Spinal cord (tissue), 10 donors: ENCODE results near the gene THOC1. TPM values are rescaled to one million over a fixed set of nuclear protein-coding genes. Genes with fewer than 3 reads are reported as not detected.
"Not testable (repeated sequence)": the region's sequence is repeated elsewhere in the genome, so short reads cannot be mapped to it uniquely, and the experiment has no call there.

Experiments used
- DNase-seq, 6 donors: peaks; one replicate each; pipeline versions ENCODE4 v3.0.0 to v3.0.0-alpha.2; 2013 to 2015; ENCODE audit warnings: low spot score in 6 of 6, low read depth in 4 of 6
- H3K27ac ChIP-seq: one replicate; pipeline ENCODE4 v1.5.1; 2013; ENCODE audit warnings: low read depth, low read length, control low read depth
- H3K27me3 ChIP-seq: one replicate; pipeline ENCODE4 v1.6.1; 2013; ENCODE audit warnings: low read length; ENCODE audit not compliant: control insufficient read depth, insufficient read depth
- H3K36me3 ChIP-seq: one replicate; pipeline ENCODE4 v1.6.1; 2013; ENCODE audit warnings: low read length; ENCODE audit not compliant: control insufficient read depth, insufficient read depth
- H3K4me1 ChIP-seq: one replicate; pipeline ENCODE4 v1.6.1; 2013; ENCODE audit warnings: low read length; ENCODE audit not compliant: control insufficient read depth, insufficient read depth
- H3K4me3 ChIP-seq: one replicate; pipeline ENCODE4 v1.5.1; 2013; ENCODE audit warnings: low read depth, low read length, control low read depth
- H3K9me3 ChIP-seq: one replicate; pipeline ENCODE4 v1.6.1; 2013; ENCODE audit warnings: low read length; ENCODE audit not compliant: control insufficient read depth, insufficient read depth
- WGBS: methylation state at CpG from one replicate; pipeline ENCODE4 v1.1.5; 2013; ENCODE audit warnings: missing lambda C conversion rate; ENCODE audit not compliant: insufficient coverage; 5-methylcytosine and 5-hydroxymethylcytosine counted together
- polyA plus RNA-seq, 2 donors: library from polyadenylated mRNA; unstranded; fragments of 120-200 nt; gene quantifications; one replicate each; pipeline ENCODE4 v1.2.1, GENCODE V29; 2013; ENCODE audit not compliant: insufficient read length in 2 of 2
- total RNA-seq, 2 donors: library from RNA; depleted of rRNA in 1 of 2; stranded (reverse); fragments of 120-200 nt in 1 of 2; fragments of >200 nt in 1 of 2; gene quantifications; one replicate each; pipeline versions ENCODE4 v1.2.3 to v1.2.4, GENCODE V29; 2013 to 2014
- donor health status: healthy.

THOC1 gene
- total and polyA plus RNA-seq, 4 donors = 61.0 to 81.6 (median 67.2) TPM

DNA sequence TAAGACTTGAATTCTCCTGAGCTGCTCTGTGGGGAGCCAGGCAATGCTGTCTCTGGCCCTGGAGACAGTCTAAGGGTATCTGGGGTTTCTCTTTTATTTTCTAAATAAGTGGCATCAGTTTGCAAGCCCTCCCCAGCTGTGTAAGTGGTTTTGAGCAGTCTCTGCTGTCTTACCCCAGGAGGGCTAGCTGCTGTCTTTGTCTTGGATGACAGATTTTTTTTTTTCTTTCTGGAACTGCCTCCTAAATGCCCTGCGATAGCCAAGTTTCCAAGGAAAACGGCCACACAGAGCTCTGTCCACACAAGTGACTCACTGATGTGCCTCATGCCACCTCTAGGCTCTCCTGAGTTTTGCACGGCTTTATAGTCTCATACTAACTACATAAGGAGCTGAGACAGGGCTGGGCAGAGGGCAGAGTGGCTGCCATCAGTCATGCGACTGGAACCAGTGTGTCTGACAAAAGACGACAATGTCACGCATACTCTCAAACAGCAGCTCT is 37.2 kb upstream of the THOC1 start:
- Histone ChIP-seq H3K4me3 (no peak overlapping the region), H3K27me3 (peaks cover 2% of the 10 kb centered on the region), H3K27ac (peak overlapping the region; percentile 19), H3K9me3 (no peaks in the 10 kb centered on the region), H3K36me3 (no peaks in the 10 kb centered on the region), H3K4me1 (peaks cover 11% of the 10 kb centered on the region)
- 36% methylated on average over 5 of the region's 6 CpGs for WGBS
- peak in 3 of 6 donors; percentile 15 to 56 (median 49) for DNase-seq

DNA sequence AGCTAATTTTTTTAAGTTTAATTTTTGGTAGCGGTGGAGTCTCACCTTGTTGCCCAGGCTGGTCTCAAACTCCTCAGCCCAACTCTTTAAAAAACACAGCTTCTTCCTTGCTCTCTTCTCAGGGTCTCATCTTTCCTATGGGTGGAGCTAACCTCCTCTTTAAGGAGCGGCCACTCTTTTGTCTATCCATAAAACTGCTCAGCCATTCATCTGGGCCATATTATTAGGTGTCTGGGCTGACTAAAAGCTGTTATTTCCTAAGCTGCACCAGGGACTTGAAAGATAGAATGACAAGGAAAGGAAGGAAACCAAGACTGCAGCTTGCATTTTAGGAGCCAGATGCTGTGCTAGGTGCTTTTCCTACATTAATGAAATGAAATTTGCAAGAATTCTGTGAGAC is 35.8 kb upstream of the THOC1 start:
- H3K27ac ChIP-seq = no peak overlapping the region
- no peaks in the 10 kb centered on the region for H3K9me3 ChIP-seq
- WGBS = no CpG with 5 or more reads among the region's 2 CpGs
- DNase-seq = no peak
- H3K27me3 ChIP-seq = peaks cover 2% of the 10 kb centered on the region
- no peak overlapping the region for H3K4me3 ChIP-seq
- H3K36me3 ChIP-seq = no peaks in the 10 kb centered on the region
- peaks cover 11% of the 10 kb centered on the region for H3K4me1 ChIP-seq

DNA sequence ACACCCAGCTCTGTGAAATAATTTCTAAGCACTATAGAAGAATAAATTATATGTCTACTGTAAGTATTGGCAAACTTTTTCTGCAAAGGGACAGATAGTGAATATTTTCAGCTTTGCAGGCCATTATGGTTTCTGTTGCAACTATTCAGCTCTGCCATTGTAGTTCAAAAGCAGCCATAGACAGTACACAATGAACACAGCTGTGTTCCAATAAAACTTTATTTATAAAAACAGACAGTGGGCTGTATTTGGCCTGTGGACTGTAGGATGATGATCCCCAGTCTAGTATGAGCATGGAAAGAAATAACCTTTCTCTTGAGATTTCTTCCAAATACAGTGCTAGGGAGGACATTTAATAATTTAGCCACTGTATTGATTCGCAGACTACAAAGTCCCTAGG is 35.2 kb upstream of the THOC1 start:
- H3K27me3 ChIP-seq = peaks cover 2% of the 10 kb centered on the region
- WGBS = no CpG with 5 or more reads among the region's 1 CpG
- peaks cover 11% of the 10 kb centered on the region for H3K4me1 ChIP-seq
- H3K36me3 ChIP-seq = no peaks in the 10 kb centered on the region
- DNase-seq = no peak
- no peaks in the 10 kb centered on the region for H3K9me3 ChIP-seq
- no peak overlapping the region for H3K27ac ChIP-seq
- no peak overlapping the region for H3K4me3 ChIP-seq

DNA sequence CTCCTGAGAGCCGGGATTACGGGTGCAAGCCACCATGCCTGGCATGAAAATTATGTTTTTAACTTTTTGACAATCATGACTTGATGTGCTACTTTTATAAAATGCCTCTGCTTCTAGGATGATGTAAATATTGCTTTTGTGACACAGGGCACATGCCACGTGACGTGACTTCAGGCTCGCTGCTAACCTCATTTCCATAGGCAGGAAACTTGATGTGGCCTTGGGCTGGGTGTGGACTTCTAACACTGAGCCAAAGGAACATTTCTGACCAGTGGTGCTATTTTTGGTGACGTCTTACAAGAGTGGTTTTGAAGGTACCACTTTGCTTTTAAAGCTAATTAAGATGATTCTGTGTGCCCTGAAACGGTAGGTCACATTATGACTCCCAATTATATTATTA is 34.2 kb upstream of the THOC1 start:
- WGBS = no CpG with 5 or more reads among the region's 7 CpGs
- H3K4me1 ChIP-seq = peaks cover 11% of the 10 kb centered on the region
- DNase-seq = no peak

DNA sequence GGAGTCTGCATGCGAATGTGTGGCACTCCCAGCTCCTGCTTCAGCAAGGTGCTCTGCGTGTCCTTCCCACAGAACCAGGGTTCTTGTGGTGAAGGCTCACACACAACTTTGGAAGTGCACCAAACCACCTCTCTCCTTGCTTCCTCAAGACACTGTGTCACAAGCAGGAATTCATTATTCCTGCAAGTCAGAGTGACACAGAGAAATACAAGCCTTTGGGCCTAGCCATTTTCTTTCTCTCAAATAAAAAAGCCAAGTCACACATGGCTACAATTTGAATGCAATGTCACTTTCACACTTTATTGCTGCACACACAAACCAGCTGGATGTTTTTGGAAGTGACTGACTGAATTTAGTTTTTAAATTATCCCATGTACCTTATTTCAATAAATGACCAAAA is 30.1 kb upstream of the THOC1 start:
- H3K27me3 ChIP-seq = no peaks in the 10 kb centered on the region
- no peaks in the 10 kb centered on the region for H3K36me3 ChIP-seq
- H3K27ac ChIP-seq = no peak overlapping the region
- WGBS = 95% methylated on average over 2 of the region's 2 CpGs
- H3K4me1 ChIP-seq = peaks cover 5% of the 10 kb centered on the region
- no peak overlapping the region for H3K4me3 ChIP-seq
- no peaks in the 10 kb centered on the region for H3K9me3 ChIP-seq
- no peak for DNase-seq

More for the DNA sequence above, 34.2 kb upstream of the THOC1 start:
- peaks cover 2% of the 10 kb centered on the region for H3K27me3 ChIP-seq
- no peaks in the 10 kb centered on the region for H3K9me3 ChIP-seq
- no peak overlapping the region for H3K4me3 ChIP-seq
- H3K27ac ChIP-seq = no peak overlapping the region
- no peaks in the 10 kb centered on the region for H3K36me3 ChIP-seq

DNA sequence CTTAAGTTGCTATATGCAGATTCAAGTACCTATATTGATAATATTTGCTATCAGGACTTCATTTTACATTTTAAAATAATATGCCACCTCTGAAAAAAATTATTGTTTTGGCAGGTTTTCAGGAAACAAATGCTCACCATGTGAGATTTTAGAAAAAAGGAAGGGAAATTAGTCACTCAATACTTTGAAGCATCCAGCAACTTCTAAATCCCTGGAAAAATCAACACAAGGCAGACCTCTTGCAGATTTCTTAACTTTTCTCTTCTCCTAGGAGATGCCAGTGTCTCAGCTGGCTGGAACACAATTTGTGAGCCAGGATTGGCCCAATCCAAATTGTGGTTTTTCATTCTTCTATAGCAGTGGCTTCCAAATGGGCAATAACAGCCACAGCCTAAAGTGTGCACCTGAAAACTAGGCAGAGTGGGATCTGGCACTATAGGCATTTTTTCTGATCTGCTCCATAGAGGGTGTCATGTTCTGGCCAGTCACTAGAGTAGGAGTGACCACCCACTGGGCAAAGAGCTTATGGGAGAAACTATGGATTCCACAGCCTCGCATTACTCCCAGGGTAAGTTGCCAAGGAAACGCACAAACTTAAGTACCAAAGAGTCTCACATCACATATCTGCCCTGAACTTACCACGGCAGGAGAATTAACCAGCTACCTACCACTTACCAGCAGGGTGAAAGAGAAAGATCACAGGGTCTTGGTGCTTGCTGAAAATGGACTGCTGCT is 28.1 kb upstream of the THOC1 start:
- H3K4me1 ChIP-seq = peaks cover 5% of the 10 kb centered on the region
- no peak overlapping the region for H3K4me3 ChIP-seq
- peak in 1 of 6 donors; percentile 33 for DNase-seq
- no peaks in the 10 kb centered on the region for H3K27me3 ChIP-seq
- no peaks in the 10 kb centered on the region for H3K9me3 ChIP-seq
- WGBS = no CpG with 5 or more reads among the region's 3 CpGs
- H3K27ac ChIP-seq = no peak overlapping the region
- no peaks in the 10 kb centered on the region for H3K36me3 ChIP-seq

DNA sequence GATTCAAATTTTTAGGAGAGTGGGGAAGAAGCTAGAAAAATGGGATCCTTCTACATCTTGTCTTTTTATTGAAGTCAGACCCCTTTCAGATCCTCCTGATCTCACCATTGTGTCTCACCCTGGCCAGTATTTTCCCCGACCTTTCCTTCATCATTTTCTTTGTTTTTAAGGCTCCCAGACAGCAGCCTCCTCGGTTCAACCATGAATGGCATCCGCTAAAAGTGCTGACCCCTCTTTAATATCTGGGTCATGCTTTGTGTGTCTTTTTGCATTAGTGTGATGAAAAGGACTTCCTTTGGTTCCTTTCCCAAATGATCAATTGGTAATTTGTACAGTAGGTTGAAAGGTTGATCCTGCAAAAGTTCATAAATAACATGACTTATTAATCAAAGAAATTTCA is 26.7 kb upstream of the THOC1 start:
- Histone ChIP-seq H3K36me3 (no peaks in the 10 kb centered on the region), H3K4me3 (no peak overlapping the region), H3K4me1 (peaks cover 5% of the 10 kb centered on the region), H3K27ac (no peak overlapping the region), H3K9me3 (no peaks in the 10 kb centered on the region), H3K27me3 (no peaks in the 10 kb centered on the region)
- DNase-seq = no peak
- no CpG with 5 or more reads among the region's 3 CpGs for WGBS

DNA sequence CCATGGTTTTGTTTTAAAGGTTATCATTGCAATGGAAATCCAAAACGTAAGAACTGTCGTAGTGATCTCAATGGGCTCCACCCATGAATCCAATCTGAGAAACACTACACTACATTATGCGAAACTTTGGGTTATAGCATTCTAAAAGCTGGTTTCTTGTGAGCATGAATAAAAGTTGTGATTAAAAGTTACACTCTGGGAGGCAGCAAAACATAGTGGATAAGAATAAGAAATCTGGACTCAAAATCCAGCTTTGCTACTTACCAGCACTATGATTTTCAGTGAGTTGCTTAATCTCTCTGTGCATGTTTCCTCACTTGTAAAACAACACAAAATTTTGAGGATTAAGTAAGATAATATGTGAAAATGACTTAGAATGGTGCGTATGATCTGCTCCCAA is 25.7 kb upstream of the THOC1 start:
- WGBS = no CpG with 5 or more reads among the region's 4 CpGs
- no peak overlapping the region for H3K27ac ChIP-seq
- no peak overlapping the region for H3K4me3 ChIP-seq
- H3K9me3 ChIP-seq = no peaks in the 10 kb centered on the region
- DNase-seq = peak in 2 of 6 donors; percentile 45 to 54
- no peaks in the 10 kb centered on the region for H3K36me3 ChIP-seq
- H3K4me1 ChIP-seq = peaks cover 5% of the 10 kb centered on the region
- no peaks in the 10 kb centered on the region for H3K27me3 ChIP-seq

DNA sequence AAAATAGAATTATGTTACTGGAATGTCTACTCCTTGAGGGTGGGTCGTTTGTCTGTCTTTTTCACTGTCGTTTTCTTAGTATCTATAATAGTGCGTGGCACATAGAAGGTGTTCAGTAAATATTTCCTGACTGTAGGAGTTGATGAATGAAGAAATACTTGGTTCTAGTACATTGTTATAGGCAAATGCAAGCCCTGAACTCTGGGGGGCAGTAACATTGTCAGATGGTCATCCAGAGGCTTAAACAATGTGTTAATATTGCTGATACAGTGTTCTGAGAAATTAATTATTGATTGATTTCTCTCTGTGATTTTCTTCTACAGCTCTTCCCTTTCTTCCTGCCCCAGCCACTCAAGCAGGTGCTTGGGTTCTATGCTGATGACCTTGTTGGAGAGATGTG is 24.4 kb upstream of the THOC1 start:
- H3K36me3 ChIP-seq = no peaks in the 10 kb centered on the region
- H3K27ac ChIP-seq = no peak overlapping the region
- H3K4me3 ChIP-seq = no peak overlapping the region
- no peaks in the 10 kb centered on the region for H3K27me3 ChIP-seq
- DNase-seq = no peak
- H3K4me1 ChIP-seq = peaks cover 5% of the 10 kb centered on the region
- H3K9me3 ChIP-seq = no peaks in the 10 kb centered on the region
- whole genome bisulfite sequencing = 53% methylated on average over 3 of the region's 3 CpGs

DNA sequence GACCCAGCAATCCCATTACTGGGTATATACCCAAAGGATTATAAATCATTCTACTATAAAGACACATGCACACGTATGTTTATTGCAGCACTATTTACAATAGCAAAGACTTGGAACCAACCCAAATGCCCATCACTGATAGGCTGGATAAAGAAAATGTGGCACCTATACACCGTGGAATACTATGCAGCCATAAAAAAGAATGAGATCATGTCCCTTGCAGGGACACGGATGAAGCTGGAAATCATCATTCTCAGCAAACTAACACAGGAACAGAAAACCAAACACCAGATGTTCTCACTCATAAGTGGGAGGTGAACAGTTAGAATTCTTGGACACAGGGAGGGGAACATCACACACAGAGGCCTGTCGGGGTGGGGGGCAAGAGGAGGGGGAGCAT is 22.1 kb upstream of the THOC1 start:
- not testable (repeated sequence) for H3K27me3 ChIP-seq, H3K4me3 ChIP-seq, H3K36me3 ChIP-seq, H3K9me3 ChIP-seq, DNase-seq, H3K27ac ChIP-seq, H3K4me1 ChIP-seq
- no CpG with 5 or more reads among the region's 4 CpGs for WGBS
